K562 (cell line): ENCODE data around the gene SAMD13. TPM values are rescaled to one million over a fixed set of nuclear protein-coding genes. Genes with fewer than 3 reads are reported as not detected.
A peak's percentile ranks its signal among the peaks of the same experiment; 100 is the strongest.

ENCODE experiments used
- ATAC-seq: fragments of 200-7000 bp; cut with Tn5 transposase; 3 replicates; pipeline ENCODE4 v1.9.1; 2020; ENCODE audit warnings: moderate library complexity
- BruUV-seq: library from RNA; stranded (reverse); fragments of 400-500 nt; replicated peaks from 2 replicates; lab custom pipeline; 2021; lab: Mats Ljungman, UMichigan
- CTCF ChIA-PET: fragments of 300-600 bp; formaldehyde crosslinking; extraction: SDS; loops from one replicate; lab custom pipeline; 2021; ENCODE audit warnings: low intra/inter-chr PET ratio; lab: Yijun Ruan, JAX
- POLR2A ChIA-PET: fragments of 300-600, 350-650 bp; sonication (Branson Sonifier 250); formaldehyde crosslinking; extraction: SDS; loops from one replicate; lab custom pipeline; 2021; ENCODE audit warnings: antibody characterized with exemption, inconsistent platforms; lab: Yijun Ruan, JAX
- DNase-seq, 4 experiments: peaks; one replicate each; pipeline versions ENCODE4 v3.0.0 to v3.0.0-alpha.2; 2011 to 2018; ENCODE audit warnings: low spot score in 3 of 4, mixed read lengths in 3 of 4; ENCODE audit errors: extremely low read depth in 1 of 4
- FAIRE-seq: peaks from 2 replicates; lab custom pipeline; 2011; peaks lifted over from hg19 to GRCh38; lab: Jason Lieb, UNC
- H2AFZ ChIP-seq: 2 replicates; pipeline ENCODE4 v1.6.0; 2011; ENCODE audit warnings: low read depth, low read length, control low read depth, inconsistent platforms
- H3K27ac ChIP-seq: fragments of 200-600 bp; 3 replicates; pipeline ENCODE4 v1.8.0; 2011; ENCODE audit warnings: low read depth, mild to moderate bottlenecking, control low read depth, inconsistent platforms, low read length, moderate library complexity, mixed read lengths; ENCODE audit errors: extremely low read depth
- H3K27me3 ChIP-seq, 2 experiments: fragments of 300-600 bp in 1 of 2; 2 replicates in 1 of 2; 3 replicates in 1 of 2; pipeline versions ENCODE4 v1.6.0 to v1.8.0; 2011; ENCODE audit warnings: inconsistent platforms in 2 of 2, low read length in 2 of 2, mild to moderate bottlenecking in 1 of 2, mixed read lengths in 1 of 2, moderate library complexity in 1 of 2; ENCODE audit not compliant: control insufficient read depth in 2 of 2, insufficient read depth in 2 of 2
- H3K36me3 ChIP-seq: fragments of 300-600 bp; 3 replicates; pipeline ENCODE4 v1.8.0; 2011; ENCODE audit warnings: mild to moderate bottlenecking, low read length, inconsistent platforms; ENCODE audit not compliant: control insufficient read depth, insufficient read depth
- H3K4me1 ChIP-seq, 2 experiments: fragments of 200-600 bp in 1 of 2; replicated peaks in 1 of 2; 2 replicates in 1 of 2; 3 replicates in 1 of 2; pipeline versions ENCODE4 v1.5.1 to v1.8.0; 2011; ENCODE audit warnings: inconsistent platforms in 2 of 2, low read length in 2 of 2, mild to moderate bottlenecking in 1 of 2, mixed read lengths in 1 of 2, moderate library complexity in 1 of 2; ENCODE audit not compliant: control insufficient read depth in 2 of 2, insufficient read depth in 2 of 2
- H3K4me2 ChIP-seq: 2 replicates; pipeline ENCODE4 v1.6.1; 2011; ENCODE audit warnings: low read length, control low read depth, inconsistent platforms, mixed read lengths; ENCODE audit not compliant: insufficient read depth
- H3K4me3 ChIP-seq: fragments of 200-600 bp; sonication (generic), shearing (Covaris generic); 2 replicates; pipeline ENCODE4 v1.5.1; 2016; ENCODE audit warnings: control low read depth, inconsistent platforms
- H3K79me2 ChIP-seq: fragments of 200-600 bp; 3 replicates; pipeline ENCODE4 v1.8.0; 2011; ENCODE audit warnings: low read length, inconsistent platforms; ENCODE audit not compliant: control insufficient read depth, insufficient read depth
- H3K9ac ChIP-seq, 2 experiments: 2 replicates each; pipeline versions ENCODE4 v1.6.0 to v1.6.1; 2011; ENCODE audit warnings: low read depth in 2 of 2, low read length in 2 of 2, control low read depth in 1 of 2, inconsistent platforms in 1 of 2, mild to moderate bottlenecking in 1 of 2, mixed read lengths in 1 of 2; ENCODE audit not compliant: insufficient read depth in 1 of 2
- H3K9me1 ChIP-seq: one replicate; pipeline ENCODE4 v1.6.0; 2011; ENCODE audit warnings: inconsistent platforms, mild to moderate bottlenecking, low read length, moderate library complexity; ENCODE audit not compliant: control insufficient read depth, insufficient read depth
- H3K9me3 ChIP-seq: replicated peaks from 2 replicates; pipeline ENCODE4 v1.5.1; 2011; ENCODE audit warnings: low read depth, low read length, inconsistent platforms; ENCODE audit not compliant: control insufficient read depth, insufficient read depth
- H4K20me1 ChIP-seq: replicated peaks from 2 replicates; pipeline ENCODE4 v1.6.1; 2011; ENCODE audit warnings: low read length, inconsistent platforms, mixed read lengths; ENCODE audit not compliant: control insufficient read depth, insufficient read depth
- CXXC5 ChIP-seq: fragments of 250-450 bp; sonication (Bioruptor Pico); IDR thresholded peaks from 2 replicates; pipeline ENCODE4 v1.8.0; 2022; ENCODE audit warnings: inconsistent platforms, mild to moderate bottlenecking, moderate library complexity
- E2F1 ChIP-seq: sonication (generic); formaldehyde crosslinking; IDR thresholded peaks from 2 replicates; pipeline ENCODE4 v1.8.1; 2023; ENCODE audit warnings: mild to moderate bottlenecking, missing genetic modification reagents, moderate library complexity
- ETV1 ChIP-seq: fragments of 450-650 bp; conservative IDR thresholded peaks from 2 replicates; pipeline ENCODE4 v1.6.1; 2016; ENCODE audit warnings: missing genetic modification characterization, control low read depth, low read depth, missing compliant biosample characterization
- KAT2B ChIP-seq: IDR thresholded peaks from one replicate; pipeline ENCODE4 v1.6.1; 2012; ENCODE audit warnings: low read depth, mild to moderate bottlenecking, control low read depth, inconsistent platforms, low read length, moderate library complexity
- MCM2 ChIP-seq: fragments of 450-650 bp; IDR thresholded peaks from 2 replicates; pipeline ENCODE4 v1.6.1; 2017; ENCODE audit warnings: low read depth, mild to moderate bottlenecking
- PHF21A ChIP-seq: fragments of 450-650 bp; IDR thresholded peaks from 2 replicates; pipeline ENCODE4 v1.6.1; 2017; ENCODE audit warnings: low read depth, borderline replicate concordance
- RFX1 ChIP-seq: fragments of 450-650 bp; IDR thresholded peaks from 2 replicates; pipeline ENCODE4 v1.6.1; 2016; ENCODE audit warnings: mild to moderate bottlenecking, moderate library complexity
- SETDB1 ChIP-seq: IDR thresholded peaks from one replicate; pipeline ENCODE4 v1.6.1; 2012; ENCODE audit warnings: low read length, control low read depth, inconsistent platforms
- SMC3 ChIP-seq: conservative IDR thresholded peaks from 2 replicates; pipeline ENCODE4 v1.6.1; 2011; ENCODE audit warnings: low read depth, low read length, improper control_type of control experiment; ENCODE audit not compliant: insufficient read depth
- XRCC3 ChIP-seq: fragments of 450-650 bp; IDR thresholded peaks from 2 replicates; pipeline ENCODE4 v1.6.1; 2017; ENCODE audit warnings: mild to moderate bottlenecking, moderate library complexity
- ZNF184 ChIP-seq: sonication (generic); formaldehyde crosslinking; IDR thresholded peaks from 2 replicates; pipeline ENCODE4 v1.5.0; 2020; ENCODE audit warnings: missing genetic modification reagents
- ZNF280B ChIP-seq: fragments of 250-450 bp; sonication (Bioruptor Pico); IDR thresholded peaks from 2 replicates; pipeline ENCODE4 v1.5.1; 2021; ENCODE audit warnings: mild to moderate bottlenecking
- WGBS: fragments of 100-300 bp; shearing (Covaris generic); methylation state at CpG from one replicate; pipeline ENCODE4 v1.1.6; 2016; ENCODE audit warnings: low coverage, mixed read lengths; ENCODE audit not compliant: insufficient coverage; ENCODE audit errors: missing lambda C conversion rate; 5-methylcytosine and 5-hydroxymethylcytosine counted together
- in situ Hi-C: fragments of 300-500 bp; cut with MboI; formaldehyde crosslinking; loops from 4 replicates; pipeline ENCODE4 v1.15.0; 2018; ENCODE audit warnings: inconsistent platforms, mixed read lengths
- intact Hi-C: fragments of 100-400 bp; cut with micrococcal nuclease; formaldehyde crosslinking; loops from 2 replicates; pipeline ENCODE4 v1.14.2; 2022
- polyA plus RNA-seq, 8 experiments: library from polyadenylated mRNA; depleted of rRNA in 4 of 8; stranded (reverse) in 5 of 8; unstranded in 3 of 8; fragments of >200 nt; fragmentation: Nextera tagmentation in 2 of 8; fragmentation: Illumina TruSeq in 1 of 8; extraction: Ambion mirVana in 2 of 8; extraction: Trizol in 1 of 8; gene quantifications; 2 replicates each; pipeline versions ENCODE4 v1.2.1 to v1.2.3, GENCODE V29; 2011 to 2014; ENCODE audit warnings: inconsistent platforms in 1 of 8, missing spikeins in 1 of 8
- total RNA-seq, 7 experiments: library from RNA; depleted of rRNA in 6 of 7; stranded (reverse); fragments of >200 nt in 6 of 7; fragmentation: Illumina TruSeq in 2 of 7; extraction: Trizol in 2 of 7; gene quantifications; 2 replicates each; pipeline versions ENCODE4 v1.2.1 to v1.2.3, GENCODE V29; 2011 to 2021; ENCODE audit warnings: low replicate concordance in 1 of 7
- TF ChIP-seq, protein P1 (sequence below): IDR thresholded peaks from 2 replicates; pipeline ENCODE4 v1.6.1; 2014; ENCODE audit warnings: antibody characterized with exemption
- TF ChIP-seq, protein P2 (sequence below): sonication (generic); formaldehyde crosslinking; IDR thresholded peaks from 2 replicates; pipeline ENCODE4 v1.8.0; 2022; ENCODE audit warnings: missing genetic modification reagents, mild to moderate bottlenecking, borderline replicate concordance
- TF ChIP-seq, protein P3 (sequence below): IDR thresholded peaks from 2 replicates; pipeline ENCODE4 v1.6.1; 2011; ENCODE audit warnings: borderline replicate concordance, low read depth, mild to moderate bottlenecking, moderate library complexity, low read length; ENCODE audit not compliant: insufficient read depth, poor library complexity, severe bottlenecking

The SAMD13 gene
- total and polyA plus RNA-seq, 9 of the 15 experiments (the other 6 are each of a cell fraction or from before 2014, with no cell fraction given) = 0.78 to 2.7 (median 1.00) TPM

- intact Hi-C loops (no loop called here), in situ Hi-C loops (no loop called here)
- H3K27ac ChIP-seq = no peak overlapping the region
- H3K9me3 ChIP-seq = no peaks in the 10 kb centered on the region
- H3K9ac ChIP-seq = no peak overlapping the region
- POLR2A ChIA-PET = no interaction called here
- DNase-seq (no peak), ATAC-seq (no peak), FAIRE-seq (no peak)
- H3K4me2 ChIP-seq = no peak overlapping the region
- no peaks in the 10 kb centered on the region for H3K36me3 ChIP-seq
- no TSS peak for BruUV-seq
- CTCF ChIA-PET = no interaction called here
- H3K79me2 ChIP-seq = no peaks in the 10 kb centered on the region
- H4K20me1 ChIP-seq = no peaks in the 10 kb centered on the region
- H3K27me3 ChIP-seq = no peaks in the 10 kb centered on the region
- no peak overlapping the region for H3K4me3 ChIP-seq
- H3K9me1 ChIP-seq = no peaks in the 10 kb centered on the region
- no peak overlapping the region for H2AFZ ChIP-seq
- 7% methylated on average over 3 of the region's 3 CpGs for whole genome bisulfite sequencing
- peaks cover 0 to 7% of the 10 kb centered on the region in 2 experiments; a peak in 2 of 5 replicates for H3K4me1 ChIP-seq
- TF ChIP-seq CXXC5 (CRISPR knock-in tag) (peak; percentile 31; the same call in 1 of the 2 replicates), ZNF280B (CRISPR knock-in tag) (no peak), MCM2 (no peak), SMC3 (no peak), XRCC3 (no peak), ETV1 (no peak), ZNF184 (CRISPR knock-in tag) (no peak), KAT2B (no peak), PHF21A (no peak), RFX1 (no peak), E2F1 (CRISPR knock-in tag) (no peak), SETDB1 (no peak)
- TF ChIP-seq, protein P1, sequence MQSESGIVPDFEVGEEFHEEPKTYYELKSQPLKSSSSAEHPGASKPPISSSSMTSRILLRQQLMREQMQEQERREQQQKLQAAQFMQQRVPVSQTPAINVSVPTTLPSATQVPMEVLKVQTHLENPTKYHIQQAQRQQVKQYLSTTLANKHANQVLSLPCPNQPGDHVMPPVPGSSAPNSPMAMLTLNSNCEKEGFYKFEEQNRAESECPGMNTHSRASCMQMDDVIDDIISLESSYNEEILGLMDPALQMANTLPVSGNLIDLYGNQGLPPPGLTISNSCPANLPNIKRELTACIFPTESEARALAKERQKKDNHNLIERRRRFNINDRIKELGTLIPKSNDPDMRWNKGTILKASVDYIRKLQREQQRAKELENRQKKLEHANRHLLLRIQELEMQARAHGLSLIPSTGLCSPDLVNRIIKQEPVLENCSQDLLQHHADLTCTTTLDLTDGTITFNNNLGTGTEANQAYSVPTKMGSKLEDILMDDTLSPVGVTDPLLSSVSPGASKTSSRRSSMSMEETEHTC = no peak
- TF ChIP-seq, protein P2, sequence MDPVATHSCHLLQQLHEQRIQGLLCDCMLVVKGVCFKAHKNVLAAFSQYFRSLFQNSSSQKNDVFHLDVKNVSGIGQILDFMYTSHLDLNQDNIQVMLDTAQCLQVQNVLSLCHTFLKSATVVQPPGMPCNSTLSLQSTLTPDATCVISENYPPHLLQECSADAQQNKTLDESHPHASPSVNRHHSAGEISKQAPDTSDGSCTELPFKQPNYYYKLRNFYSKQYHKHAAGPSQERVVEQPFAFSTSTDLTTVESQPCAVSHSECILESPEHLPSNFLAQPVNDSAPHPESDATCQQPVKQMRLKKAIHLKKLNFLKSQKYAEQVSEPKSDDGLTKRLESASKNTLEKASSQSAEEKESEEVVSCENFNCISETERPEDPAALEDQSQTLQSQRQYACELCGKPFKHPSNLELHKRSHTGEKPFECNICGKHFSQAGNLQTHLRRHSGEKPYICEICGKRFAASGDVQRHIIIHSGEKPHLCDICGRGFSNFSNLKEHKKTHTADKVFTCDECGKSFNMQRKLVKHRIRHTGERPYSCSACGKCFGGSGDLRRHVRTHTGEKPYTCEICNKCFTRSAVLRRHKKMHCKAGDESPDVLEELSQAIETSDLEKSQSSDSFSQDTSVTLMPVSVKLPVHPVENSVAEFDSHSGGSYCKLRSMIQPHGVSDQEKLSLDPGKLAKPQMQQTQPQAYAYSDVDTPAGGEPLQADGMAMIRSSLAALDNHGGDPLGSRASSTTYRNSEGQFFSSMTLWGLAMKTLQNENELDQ (CRISPR knock-in tag) = no peak
- TF ChIP-seq, protein P3, sequence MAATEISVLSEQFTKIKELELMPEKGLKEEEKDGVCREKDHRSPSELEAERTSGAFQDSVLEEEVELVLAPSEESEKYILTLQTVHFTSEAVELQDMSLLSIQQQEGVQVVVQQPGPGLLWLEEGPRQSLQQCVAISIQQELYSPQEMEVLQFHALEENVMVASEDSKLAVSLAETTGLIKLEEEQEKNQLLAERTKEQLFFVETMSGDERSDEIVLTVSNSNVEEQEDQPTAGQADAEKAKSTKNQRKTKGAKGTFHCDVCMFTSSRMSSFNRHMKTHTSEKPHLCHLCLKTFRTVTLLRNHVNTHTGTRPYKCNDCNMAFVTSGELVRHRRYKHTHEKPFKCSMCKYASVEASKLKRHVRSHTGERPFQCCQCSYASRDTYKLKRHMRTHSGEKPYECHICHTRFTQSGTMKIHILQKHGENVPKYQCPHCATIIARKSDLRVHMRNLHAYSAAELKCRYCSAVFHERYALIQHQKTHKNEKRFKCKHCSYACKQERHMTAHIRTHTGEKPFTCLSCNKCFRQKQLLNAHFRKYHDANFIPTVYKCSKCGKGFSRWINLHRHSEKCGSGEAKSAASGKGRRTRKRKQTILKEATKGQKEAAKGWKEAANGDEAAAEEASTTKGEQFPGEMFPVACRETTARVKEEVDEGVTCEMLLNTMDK = no peak
Measured at GRCh38 chr1:84382127-84382526, 80.6 kb downstream of the SAMD13 start.
